EH (cell line): ENCODE data around the gene CDX1.

Source experiments
- DNase-seq: peaks from one replicate; pipeline ENCODE4 v3.0.0-alpha.2; 2015; ENCODE audit warnings: low read depth

Gene CDX1

DNA sequence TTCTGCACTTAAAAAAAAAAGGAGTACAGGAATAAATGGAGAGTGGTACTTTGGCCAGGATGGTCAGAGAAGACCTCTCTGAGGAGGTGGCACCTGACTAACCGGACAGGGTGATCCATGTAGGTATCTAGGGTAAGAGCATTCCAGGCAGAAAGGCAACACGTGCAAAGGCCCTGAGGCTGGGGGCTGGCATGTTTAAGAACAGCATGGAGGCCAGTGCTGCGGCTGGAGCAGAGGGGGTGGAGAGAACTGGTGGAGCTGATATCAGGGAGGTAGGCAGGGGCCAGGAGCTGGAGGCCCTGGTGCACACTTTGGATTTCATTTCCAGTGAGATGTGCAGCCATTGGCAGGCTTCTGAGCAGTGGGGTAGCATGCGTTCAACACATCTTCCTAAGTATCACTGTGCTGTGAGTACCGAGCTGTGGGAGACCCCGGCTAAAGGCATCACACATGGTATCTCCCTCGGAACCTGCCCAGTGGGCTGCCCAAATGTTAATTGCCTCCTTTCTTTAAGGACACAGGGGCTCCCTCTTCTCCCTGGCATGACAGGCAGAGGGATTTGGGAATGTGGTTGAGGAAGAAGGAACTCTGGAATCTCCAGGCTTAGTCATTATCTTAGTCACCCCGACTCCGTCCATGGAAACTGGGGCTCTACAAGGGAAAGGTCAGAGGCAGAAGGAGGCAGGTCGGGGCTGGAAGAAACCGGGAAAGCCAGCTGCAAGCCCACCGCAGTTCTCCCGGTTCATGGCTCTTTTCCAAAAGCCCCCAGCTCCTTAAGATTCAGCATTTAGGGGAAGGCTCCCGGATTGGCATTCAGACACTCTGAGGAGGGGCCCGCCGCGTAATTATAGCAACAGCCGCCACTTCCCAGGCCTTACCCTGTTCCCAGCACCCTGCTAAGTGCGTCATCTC lies 41.9 kb downstream of the CDX1 start:
- peak; percentile 79 for DNase-seq

DNA sequence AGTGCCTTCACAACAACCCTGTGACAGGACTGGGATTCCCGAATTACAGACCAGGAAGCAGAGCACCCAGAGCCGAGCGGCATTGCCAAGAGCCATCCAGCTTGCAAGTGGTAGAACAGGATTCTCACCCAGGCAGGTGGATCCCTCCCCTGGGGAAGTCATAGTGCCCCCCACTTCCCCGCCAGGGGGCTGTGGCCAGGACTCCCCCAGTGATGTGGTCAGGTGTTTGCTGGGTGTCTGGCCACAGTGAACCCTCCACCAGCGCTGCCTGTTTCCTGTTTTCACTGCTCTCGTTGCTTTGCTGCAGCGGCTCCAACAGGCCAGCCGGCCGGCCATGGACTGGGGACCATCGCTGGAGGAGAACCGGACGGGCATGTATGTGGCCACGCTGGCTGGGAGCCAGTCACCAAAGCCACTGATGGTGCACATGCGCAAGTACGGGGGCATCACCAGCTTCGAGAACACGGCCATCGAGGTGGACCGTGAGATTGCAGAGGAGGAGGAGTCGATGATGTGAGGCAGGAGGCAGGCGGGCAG lies 42.6 kb downstream of the CDX1 start:
- DNase-seq, result peak; percentile 56

DNA sequence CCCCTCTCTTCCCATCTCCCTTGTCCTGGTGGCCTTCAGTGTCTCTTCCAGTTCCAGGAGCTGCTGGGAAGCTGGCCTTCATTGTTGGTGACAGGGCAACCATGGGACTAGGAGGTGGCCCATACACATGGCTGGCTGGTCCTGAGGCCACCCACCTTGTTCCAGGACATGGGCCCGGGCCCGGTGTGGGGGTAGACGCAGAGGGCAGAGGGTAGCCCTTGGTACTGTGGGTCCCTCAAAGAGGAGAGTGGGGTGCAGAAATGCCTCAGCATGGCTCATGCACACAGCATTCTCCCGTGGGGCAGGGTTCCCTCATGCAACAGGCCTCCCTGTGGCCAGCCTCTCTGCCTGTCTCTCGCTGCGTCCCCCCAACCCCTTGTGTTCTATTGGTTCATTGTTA lies 44.1 kb downstream of the CDX1 start:
- DNase-seq, result no peak

DNA sequence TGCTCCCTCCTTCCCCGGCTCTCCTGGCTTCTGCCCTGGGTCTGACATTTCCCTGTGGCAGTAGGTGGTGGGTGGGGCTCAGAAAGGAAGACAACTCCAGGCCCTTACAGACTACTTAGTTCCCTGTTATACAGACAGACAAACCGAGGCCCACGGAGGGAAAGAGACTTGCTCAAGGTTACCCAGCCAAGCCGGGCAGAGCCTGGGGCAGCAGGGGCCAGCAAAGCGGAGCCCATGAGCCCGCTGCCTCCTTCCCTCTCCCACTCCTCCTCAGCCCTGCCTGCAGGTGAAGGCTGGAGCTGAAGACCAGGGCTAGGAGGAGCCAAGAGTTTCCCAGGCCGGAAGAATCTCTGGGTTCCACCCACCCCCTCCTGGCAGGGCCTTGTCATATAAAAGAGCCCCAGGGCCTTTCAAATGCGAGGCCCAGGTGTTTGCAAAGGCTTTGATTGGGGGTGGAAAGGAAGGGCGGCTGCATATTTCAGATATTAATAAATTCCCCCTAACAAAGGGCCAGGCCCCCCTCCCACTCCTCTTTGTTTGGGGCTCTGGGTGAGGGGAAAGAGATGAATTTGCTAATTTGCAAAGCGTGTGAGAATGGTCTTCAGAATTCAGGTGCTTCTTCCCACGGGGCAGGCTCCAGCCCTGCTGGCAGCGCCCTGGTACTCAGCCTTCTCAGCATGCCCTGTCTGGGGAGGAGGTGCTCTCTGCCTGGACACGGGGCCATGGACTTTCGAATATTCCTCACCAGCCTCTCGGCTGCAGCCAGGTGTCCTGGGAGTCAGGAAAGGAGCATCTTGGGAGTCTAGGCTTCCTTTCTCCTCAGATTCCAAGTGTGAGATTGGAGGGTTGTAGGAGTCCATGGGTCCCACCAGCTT lies 44.8 kb downstream of the CDX1 start:
- DNase-seq, result no peak

DNA sequence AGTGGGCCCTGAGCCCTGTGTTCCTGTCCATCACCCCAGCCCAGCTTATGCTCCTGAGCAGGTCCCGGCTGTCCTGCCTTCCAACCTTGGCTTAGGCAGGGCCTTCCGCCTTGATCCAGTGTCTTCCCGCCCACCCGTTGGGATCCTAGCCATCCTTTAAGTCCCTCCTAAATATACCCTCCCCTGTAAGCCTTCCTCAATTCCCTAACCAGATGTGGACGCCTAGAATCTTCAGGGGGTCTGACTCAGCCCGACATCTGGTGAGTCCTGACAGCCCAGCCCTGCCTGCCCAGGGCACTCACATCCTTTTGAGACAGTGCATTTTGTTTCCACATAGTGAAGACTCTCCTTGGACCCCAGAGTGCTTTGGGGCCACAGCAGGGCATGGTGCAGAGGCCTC lies 47.0 kb downstream of the CDX1 start:
- DNase-seq, result peak; percentile 49

DNA sequence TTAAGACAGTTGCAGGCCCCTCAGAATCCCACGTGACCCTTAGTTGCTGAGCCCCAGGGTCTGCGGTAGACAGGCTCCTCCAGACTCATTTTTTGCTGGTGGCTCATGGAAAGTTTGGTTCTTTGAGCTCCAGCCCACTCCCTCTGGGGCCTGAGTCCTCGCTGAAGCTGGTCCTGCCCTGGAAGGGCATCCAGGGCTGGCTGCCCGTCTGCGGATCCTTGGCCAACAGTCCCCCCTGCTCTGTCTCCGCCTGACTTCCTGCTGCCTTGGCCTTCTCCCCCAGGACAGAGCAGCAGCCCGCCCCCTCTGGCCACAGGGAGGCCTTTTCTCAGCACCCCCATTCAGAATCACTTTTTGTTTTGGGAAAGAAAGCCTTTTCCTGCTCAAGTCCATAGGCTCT lies 47.7 kb downstream of the CDX1 start:
- DNase-seq, result peak; percentile 61

DNA sequence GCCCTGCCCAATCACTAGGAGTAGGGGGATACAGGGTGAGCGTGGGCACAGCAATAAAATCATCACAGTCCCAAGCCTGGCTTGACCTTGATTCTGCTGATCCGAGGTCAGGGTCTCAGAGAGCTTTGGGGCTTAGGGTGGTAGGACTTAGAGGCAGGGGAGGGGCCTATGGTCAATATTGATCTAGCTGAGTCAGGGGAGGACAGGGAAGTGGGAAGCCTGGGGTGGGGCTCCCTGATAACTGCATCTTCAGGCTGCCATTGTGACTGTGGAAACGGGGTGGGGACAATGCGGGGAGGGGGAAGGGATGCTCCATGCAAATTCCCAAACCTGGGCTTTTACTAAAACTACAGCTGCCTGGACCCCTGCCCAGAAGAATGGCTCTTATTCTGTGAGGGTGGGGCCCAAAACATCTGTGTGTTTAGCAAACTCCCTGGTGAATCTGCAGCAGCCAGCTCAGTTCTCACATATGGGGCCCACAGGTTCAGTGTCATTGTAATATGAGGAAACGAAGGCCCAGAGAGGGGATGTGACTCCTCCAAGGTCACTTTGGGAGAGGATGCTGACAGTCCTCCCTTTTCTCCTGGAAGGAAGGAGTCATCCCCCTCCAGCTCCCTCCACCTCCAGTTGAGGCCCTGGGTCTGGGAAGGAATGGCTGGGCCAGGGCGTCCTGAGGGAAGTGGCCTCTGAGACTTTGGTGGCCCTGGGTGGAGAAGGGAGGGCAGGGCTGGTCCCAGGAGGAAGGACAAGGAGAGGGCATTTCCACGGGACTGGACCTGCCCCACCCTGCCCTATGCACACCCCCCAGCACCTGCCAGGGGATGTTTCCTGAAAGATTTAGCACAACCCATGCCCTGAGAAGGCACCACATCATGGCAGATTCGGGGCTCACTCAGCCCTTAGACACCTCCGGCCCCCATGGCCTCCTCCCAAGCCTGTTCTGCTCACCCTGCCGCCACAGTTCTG lies 49.7 kb downstream of the CDX1 start:
- no peak for DNase-seq

DNA sequence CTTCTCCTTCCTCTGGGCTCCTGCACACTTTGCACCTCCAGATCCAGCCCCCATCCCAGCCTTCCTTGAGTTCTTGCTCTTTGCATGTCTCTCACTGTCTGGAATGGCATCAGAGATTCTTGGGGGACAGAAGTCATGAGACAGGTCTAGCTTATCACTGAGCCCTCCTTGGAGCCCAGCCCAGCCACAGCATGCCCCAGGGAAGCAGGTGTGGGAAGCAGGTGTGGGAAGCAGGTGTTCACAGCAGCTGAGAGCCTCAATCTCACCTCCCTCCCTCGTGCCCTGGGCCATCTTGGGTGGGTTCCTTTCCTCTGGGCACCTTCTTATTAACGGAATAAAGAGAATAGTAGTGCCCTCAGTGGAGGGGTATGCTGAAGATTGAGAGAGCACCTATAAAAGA lies 50.5 kb downstream of the CDX1 start:
- no peak for DNase-seq

DNA sequence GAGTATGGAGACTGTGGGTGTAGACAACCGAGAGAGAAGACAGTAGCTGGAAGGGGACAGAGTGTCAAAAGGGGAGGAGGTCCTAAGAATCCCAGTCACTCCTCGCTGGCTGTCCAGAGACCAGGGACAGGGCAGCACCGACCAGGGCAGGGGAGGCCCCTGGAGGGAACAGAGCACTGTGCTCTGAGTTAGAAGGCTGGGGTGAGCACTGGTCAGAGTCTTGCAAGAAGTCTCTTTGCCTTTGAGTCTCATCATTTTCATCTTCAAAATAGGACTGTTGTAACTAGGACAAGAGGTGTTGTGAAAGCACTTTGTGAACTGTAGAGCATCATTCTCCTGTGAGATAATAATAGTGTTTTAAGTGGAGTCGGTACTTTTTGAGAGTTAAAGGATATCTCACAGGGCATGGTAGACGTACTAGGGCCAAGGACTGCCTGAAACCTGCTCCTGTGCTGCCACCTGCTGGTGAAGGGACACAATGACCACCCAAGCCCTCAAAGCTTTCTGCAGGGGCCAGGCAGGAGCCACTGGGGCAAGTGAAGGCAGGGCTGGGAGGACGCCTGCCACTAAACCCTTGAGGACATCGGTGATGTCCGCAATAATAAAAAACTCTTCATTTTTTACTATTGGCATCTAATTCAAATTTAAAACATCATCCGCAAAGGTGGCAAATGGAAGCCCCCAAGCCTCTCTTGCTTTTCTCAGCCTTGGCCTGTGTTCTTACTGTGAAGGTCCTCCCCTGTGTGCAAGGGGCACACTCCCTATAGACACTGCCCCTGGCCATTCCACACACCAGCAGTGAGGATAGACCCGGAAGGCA lies 51.5 kb downstream of the CDX1 start:
- peak; percentile 86 for DNase-seq

DNA sequence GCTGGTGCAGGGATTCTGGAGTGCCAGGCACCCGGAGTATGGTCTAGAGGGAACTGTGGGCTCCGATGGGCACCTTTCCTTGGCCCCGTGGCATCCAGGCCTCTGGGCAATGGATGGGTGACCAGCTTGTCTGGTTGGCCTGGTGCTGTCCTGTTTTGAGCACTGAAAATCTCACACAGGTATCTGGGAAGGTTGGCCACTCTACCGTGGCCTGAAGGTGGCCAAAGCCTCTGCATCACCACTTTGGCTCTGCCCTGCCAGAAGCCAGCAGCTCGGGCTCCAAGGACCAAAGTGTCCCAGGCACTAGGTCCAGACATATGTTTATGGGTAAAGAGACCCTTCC lies 52.1 kb downstream of the CDX1 start:
- DNase-seq, result no peak

DNA sequence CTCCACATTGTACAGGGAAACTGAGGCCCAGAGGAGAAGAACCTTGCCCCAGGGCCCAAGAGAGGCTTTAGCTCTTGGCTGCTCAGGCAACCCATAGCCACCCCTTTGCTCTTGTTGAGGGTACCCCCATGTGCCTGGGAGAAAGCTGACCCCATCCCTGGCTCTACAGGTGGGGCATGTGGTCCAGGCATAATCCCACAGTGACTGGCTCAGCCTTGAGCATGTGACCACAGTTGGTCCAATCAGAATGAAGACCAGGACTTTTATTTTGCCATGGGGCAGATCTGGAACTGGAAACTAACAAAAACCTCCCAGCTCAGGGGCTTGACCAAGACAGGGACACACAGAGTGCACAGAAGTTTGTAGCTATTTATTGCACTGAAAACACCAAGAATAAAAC lies 52.6 kb downstream of the CDX1 start:
- no peak for DNase-seq

DNA sequence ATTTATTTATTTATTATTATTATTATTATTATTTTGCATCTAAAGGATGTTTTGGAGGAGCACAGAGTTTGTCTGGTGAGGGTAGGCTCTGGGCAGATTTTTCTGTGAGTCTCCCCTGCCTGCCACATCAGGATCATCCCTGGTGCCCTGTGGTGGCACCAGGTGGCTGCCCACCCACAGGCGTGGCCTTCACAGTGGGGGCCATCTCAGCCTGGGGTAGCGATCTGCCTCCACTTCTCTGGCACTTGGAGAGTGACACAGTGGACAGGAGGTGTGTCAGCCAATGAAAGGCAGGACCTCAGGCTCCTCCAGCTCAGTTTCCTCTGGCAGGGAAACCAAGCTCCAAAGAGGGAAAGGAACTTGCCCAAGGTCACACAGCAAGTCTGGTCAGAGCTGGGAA lies 53.3 kb downstream of the CDX1 start:
- no peak for DNase-seq

DNA sequence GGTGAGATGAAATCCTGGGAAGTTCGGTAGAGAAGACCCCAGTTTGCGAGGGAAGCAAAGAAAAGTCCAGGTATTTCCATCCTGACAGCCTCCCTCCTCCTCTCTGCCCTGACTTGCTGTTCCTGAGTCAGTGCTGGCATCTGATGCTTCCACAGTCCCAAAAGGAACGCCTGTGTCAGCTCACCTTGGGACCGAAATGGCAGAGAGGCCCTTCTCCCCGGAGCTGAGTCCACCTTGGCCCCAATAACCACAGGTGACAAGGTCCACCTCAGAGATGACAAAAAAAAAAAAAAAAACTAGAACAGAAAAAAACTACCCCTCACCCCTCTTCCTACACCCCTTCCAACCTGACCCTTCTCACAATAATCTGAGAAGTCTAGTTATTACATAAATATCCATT lies 54.9 kb downstream of the CDX1 start:
- no peak for DNase-seq

DNA sequence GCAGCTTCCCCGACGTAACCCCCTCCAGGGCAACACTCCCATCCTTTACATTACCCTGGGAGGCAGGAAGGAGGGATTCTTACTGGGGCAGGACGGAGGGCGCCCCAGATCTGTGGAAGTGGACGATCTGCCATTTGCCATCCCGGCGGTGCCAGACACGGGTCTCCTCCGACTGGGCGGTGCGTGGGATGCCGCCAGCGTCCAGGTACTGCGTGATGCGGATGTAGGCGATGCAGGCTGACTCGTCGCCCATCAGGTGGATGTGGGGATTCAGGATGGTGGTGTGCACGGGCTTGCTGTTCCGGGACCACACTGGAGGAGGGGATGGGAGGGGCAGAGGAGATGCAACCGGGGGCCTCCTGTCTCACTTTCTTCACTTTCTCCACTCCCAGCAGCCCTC lies 56.3 kb downstream of the CDX1 start:
- DNase-seq, result no peak

DNA sequence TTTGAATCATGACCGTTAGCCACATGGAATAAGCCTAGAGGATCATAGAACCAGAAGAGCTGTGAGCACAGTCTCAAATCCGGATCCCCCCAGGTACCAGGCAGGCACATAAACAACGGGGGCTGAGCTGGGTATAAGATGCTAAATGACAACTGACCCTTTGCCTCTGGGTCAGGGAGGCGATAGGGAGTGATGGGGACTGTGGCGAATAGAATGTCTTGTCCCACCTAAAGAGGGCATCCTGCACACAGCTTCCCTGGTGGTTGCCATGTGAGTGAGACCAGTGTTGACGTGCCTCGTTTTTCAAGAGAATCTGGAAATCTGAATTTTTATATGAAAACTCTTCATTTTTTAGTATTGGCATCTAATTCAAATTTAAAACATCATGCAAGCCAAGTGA lies 56.9 kb downstream of the CDX1 start:
- no peak for DNase-seq

DNA sequence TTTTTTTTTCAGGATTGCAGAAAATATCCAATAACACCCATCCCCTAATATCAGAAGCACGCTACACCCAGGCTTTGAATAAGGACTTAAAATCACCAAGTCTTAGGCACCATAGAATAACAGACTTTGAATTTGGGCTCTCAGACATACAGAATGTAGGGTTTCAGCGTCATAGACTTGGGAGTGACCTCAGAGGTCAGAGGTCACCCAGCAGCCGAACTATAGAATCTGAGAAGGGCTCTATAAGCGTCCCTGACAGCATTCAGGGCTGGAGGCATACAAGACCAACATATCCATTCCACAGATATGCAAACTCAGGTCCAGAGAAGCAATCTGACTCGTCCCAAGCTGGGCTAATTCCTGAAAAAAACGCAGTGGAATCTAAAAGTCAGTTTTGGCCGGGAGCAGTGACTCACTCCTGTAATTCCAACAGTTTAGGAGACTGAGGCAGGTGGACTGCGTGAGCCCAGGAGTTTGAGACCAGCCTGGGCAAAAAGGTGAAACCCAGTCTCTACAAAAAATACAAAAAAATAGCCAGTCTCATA lies 58.0 kb downstream of the CDX1 start:
- DNase-seq, result peak; percentile 56

DNA sequence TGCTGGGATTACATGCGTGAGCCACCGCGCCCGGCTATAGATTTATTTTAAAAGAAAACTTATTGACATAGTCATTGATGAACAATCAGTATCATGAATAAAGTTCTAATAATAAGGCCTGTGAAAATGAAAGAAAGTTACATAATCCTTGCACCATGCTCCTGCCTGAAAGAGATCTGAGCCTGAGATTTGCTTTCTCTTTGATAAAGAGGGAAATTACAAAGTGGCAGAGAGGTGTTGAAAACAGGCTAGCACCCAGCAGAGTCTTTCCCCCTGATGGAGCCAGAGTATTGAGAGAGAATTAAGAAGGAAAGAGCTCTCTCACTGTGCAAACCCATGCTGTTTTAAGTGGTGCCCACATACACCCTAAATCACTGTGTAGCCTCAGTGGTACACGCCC lies 60.5 kb downstream of the CDX1 start:
- DNase-seq, result no peak

DNA sequence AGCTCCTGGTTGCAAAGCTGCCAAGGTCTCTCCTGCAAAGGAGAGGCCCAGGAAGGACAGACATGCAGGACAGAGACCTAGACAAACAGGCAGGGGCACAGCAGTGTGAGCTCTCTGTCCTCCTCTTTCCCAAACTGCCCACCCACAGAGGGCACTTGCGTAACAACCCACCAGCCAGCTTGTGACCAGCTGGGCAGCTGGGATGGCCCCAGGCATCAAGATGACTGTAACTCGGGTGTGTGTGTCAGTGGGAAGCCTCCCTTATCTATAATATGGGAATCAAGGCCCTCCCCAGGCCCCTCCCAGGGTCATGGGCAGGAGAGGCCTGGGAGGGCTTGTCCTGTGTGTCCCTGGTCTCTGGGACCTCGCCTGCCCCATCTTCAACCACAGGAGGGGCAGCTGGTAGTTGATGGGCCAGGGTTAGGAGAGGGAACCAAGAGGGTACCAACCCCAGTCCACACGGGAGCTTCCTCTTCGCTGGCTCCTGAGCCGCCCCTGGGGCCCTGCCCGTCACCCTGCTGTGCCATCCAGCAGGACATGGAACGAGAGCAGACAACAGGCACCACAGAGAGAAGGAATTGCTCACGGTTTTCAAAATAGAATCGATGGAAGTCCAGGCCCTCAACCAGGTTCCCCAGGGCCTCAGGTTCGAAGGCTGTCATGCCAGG lies 61.2 kb downstream of the CDX1 start:
- peak; percentile 73 for DNase-seq

DNA sequence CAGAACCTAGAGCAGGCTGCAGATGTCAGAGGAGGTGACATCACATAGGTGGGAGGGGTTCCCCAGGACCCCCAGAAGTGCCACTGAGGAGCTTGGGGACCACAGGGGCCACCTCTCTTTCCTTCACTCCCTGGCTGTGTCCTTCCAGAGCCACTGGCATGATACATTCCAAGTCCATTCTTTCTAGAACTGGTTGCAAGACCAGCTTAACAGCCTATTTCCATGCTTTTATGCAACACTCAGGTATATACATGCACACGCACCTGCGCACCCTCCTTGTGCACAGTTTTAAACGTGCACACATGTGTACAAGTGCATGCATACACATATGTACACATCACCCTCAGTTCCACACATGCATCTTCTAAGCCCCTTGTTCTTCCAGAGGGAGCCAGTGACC lies 63.0 kb downstream of the CDX1 start:
- DNase-seq, result no peak

DNA sequence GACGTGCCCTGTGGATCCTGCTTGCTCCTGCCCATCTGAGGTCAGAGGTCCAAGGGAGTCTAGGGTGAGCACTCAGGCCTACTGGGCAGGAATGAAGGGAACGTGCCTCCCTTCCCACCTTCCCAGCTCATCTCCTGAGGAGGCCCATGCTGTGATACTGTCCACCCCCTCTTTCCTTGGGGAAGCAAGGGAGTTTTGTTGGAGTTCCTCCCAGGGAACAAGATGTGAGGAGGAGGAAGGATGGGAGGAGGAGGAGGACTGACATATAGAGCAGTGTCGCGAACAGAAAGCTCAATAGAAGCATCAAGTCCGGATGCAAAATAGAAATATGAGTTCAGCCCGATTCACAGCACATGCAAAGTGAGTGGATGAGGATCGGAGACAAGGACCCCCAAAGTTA lies 64.3 kb downstream of the CDX1 start:
- DNase-seq, result no peak
